HepG2 (cell line): ENCODE measurements around the gene PTEN. TPM values are rescaled to one million over a fixed set of nuclear protein-coding genes. Genes with fewer than 3 reads are reported as not detected.

Experiments used
- ATAC-seq: fragments of 200-7000 bp; cut with Tn5 transposase; 3 replicates; pipeline ENCODE4 v1.9.1; 2020; ENCODE audit warnings: mild to moderate bottlenecking, moderate library complexity
- BruUV-seq: library from RNA; stranded (reverse); fragments of 400-500 nt; replicated peaks from 2 replicates; lab custom pipeline; 2021; lab: Mats Ljungman, UMichigan
- CTCF ChIA-PET: fragments of 300-600 bp; formaldehyde crosslinking; extraction: SDS; loops from one replicate; lab custom pipeline; 2021; ENCODE audit warnings: low total read pairs, inconsistent platforms, low intra/inter-chr PET ratio; lab: Yijun Ruan, JAX
- POLR2A ChIA-PET: fragments of 350-600 bp; sonication (Branson Sonifier 250); formaldehyde crosslinking; loops from one replicate; lab custom pipeline; 2020; ENCODE audit warnings: antibody characterized with exemption, inconsistent platforms; lab: Yijun Ruan, JAX
- DNase-seq: peaks from one replicate; pipeline ENCODE4 v3.0.0-alpha.2; 2015; ENCODE audit warnings: low spot score
- FAIRE-seq: peaks from 3 replicates; lab custom pipeline; 2011; peaks lifted over from hg19 to GRCh38; lab: Jason Lieb, UNC
- H2AFZ ChIP-seq: one replicate; pipeline ENCODE4 v1.6.1; 2011; ENCODE audit warnings: low read length, inconsistent platforms
- H3K27ac ChIP-seq: fragments of 300-600 bp; 3 replicates; pipeline ENCODE4 v1.8.0; 2011; ENCODE audit warnings: mixed run types, mild to moderate bottlenecking, mixed read lengths, low read length, inconsistent platforms; ENCODE audit not compliant: insufficient read depth; ENCODE audit errors: extremely low read length
- H3K27me3 ChIP-seq, 2 experiments: fragments of 200-600 bp in 1 of 2; 2 replicates in 1 of 2; 3 replicates in 1 of 2; pipeline versions ENCODE4 v1.6.0 to v1.8.0; 2011; ENCODE audit warnings: low read length in 2 of 2, mild to moderate bottlenecking in 2 of 2, moderate library complexity in 2 of 2, inconsistent platforms in 1 of 2; ENCODE audit not compliant: insufficient read depth in 2 of 2, control insufficient read depth in 1 of 2
- H3K36me3 ChIP-seq, 2 experiments: fragments of 200-600 bp in 1 of 2; replicated peaks in 1 of 2; 2 replicates in 1 of 2; 3 replicates in 1 of 2; pipeline versions ENCODE4 v1.5.1 to v1.8.0; 2011; ENCODE audit warnings: low read length in 2 of 2, inconsistent platforms in 1 of 2; ENCODE audit not compliant: insufficient read depth in 2 of 2, control insufficient read depth in 1 of 2
- H3K4me1 ChIP-seq: 2 replicates; pipeline ENCODE4 v1.5.1; 2012; ENCODE audit warnings: low read length, inconsistent platforms; ENCODE audit not compliant: insufficient read depth
- H3K4me2 ChIP-seq: 2 replicates; pipeline ENCODE4 v1.6.0; 2011; ENCODE audit warnings: low read depth, low read length, inconsistent platforms
- H3K4me3 ChIP-seq, 3 experiments: fragments of 200-600 bp in 1 of 3; sonication (generic), shearing (Covaris generic) in 1 of 3; replicated peaks in 1 of 3; 2 replicates each; pipeline ENCODE4 v1.5.1; 2011 to 2016; ENCODE audit warnings: low read length in 3 of 3, inconsistent platforms in 2 of 3, low read depth in 2 of 3, mild to moderate bottlenecking in 2 of 3, control low read depth in 1 of 3, mixed read lengths in 1 of 3; ENCODE audit not compliant: insufficient read depth in 1 of 3
- H3K79me2 ChIP-seq: one replicate; pipeline ENCODE4 v1.6.1; 2011; ENCODE audit warnings: low read length, inconsistent platforms; ENCODE audit not compliant: insufficient read depth
- H3K9ac ChIP-seq: 2 replicates; pipeline ENCODE4 v1.6.0; 2011; ENCODE audit warnings: mild to moderate bottlenecking, low read depth, low read length, inconsistent platforms; ENCODE audit not compliant: insufficient read depth
- H3K9me3 ChIP-seq: 2 replicates; pipeline ENCODE4 v1.5.1; 2012; ENCODE audit warnings: mild to moderate bottlenecking, low read length
- H4K20me1 ChIP-seq: 2 replicates; pipeline ENCODE4 v1.6.0; 2011; ENCODE audit warnings: inconsistent platforms, mild to moderate bottlenecking, low read length, moderate library complexity; ENCODE audit not compliant: insufficient read depth
- BCLAF1 ChIP-seq: fragments of 450-650 bp; IDR thresholded peaks from 2 replicates; pipeline ENCODE4 v1.6.1; 2017; ENCODE audit warnings: mild to moderate bottlenecking
- CEBPB ChIP-seq: IDR thresholded peaks from 2 replicates; pipeline ENCODE4 v1.6.1; 2011; ENCODE audit warnings: low read depth, low read length, improper control_type of control experiment, borderline replicate concordance
- CENPX ChIP-seq: sonication (generic); formaldehyde crosslinking; IDR thresholded peaks from 2 replicates; pipeline ENCODE4 v1.9.0; 2021; ENCODE audit warnings: mild to moderate bottlenecking, missing genetic modification reagents, moderate library complexity
- ESRRA ChIP-seq: sonication (generic); formaldehyde crosslinking; IDR thresholded peaks from 2 replicates; pipeline ENCODE4 v1.5.1; 2020; ENCODE audit warnings: mild to moderate bottlenecking, low read depth, missing genetic modification reagents
- FLYWCH1 ChIP-seq: sonication (generic); formaldehyde crosslinking; IDR thresholded peaks from 2 replicates; pipeline ENCODE4 v1.8.1; 2023; ENCODE audit warnings: mild to moderate bottlenecking, missing genetic modification reagents
- KDM5A ChIP-seq: fragments of 200-600 bp; sonication (generic); IDR thresholded peaks from 2 replicates; pipeline ENCODE4 v1.7.0; 2018; ENCODE audit warnings: antibody characterized with exemption, mild to moderate bottlenecking, low read length, borderline replicate concordance
- MXI1 ChIP-seq: IDR thresholded peaks from 3 replicates; pipeline ENCODE4 v1.6.1; 2012; ENCODE audit warnings: low read depth, low read length, inconsistent platforms, borderline replicate concordance
- NR1H2 ChIP-seq: sonication (generic); formaldehyde crosslinking; IDR thresholded peaks from 2 replicates; pipeline ENCODE4 v1.8.1; 2022; ENCODE audit warnings: low read depth, missing genetic modification reagents, borderline replicate concordance
- RFXANK ChIP-seq: IDR thresholded peaks from 2 replicates; pipeline ENCODE4 v1.6.1; 2016
- ZNF605 ChIP-seq: sonication (generic); formaldehyde crosslinking; IDR thresholded peaks from 2 replicates; pipeline ENCODE4 v1.8.0; 2022; ENCODE audit warnings: mild to moderate bottlenecking, missing genetic modification reagents
- ZNF839 ChIP-seq: sonication (generic); formaldehyde crosslinking; IDR thresholded peaks from 2 replicates; pipeline ENCODE4 v1.4.0; 2020; ENCODE audit warnings: missing genetic modification reagents, mild to moderate bottlenecking, borderline replicate concordance
- in situ Hi-C: cut with HindIII; loops from 2 replicates; pipeline ENCODE4 v1.10.0; 2017; ENCODE audit warnings: low pct_unique_long_range_greater_than_20kb; ENCODE audit not compliant: extremely low pct_ligation_motif_present
- intact Hi-C: fragments of 100-400 bp; cut with micrococcal nuclease; formaldehyde crosslinking; loops from one replicate; pipeline ENCODE4 v1.10.0; 2022; ENCODE audit not compliant: unreplicated experiment
- polyA plus RNA-seq, 8 experiments: library from polyadenylated mRNA; depleted of rRNA in 3 of 8; stranded (reverse) in 7 of 8; unstranded in 1 of 8; fragments of >200 nt; fragmentation: Illumina TruSeq in 4 of 8; extraction: Trizol in 4 of 8; gene quantifications; 2 replicates each; pipeline versions ENCODE4 v1.2.1 to v1.2.3, GENCODE V29; 2011 to 2016; ENCODE audit warnings: low read depth in 4 of 8, missing spikeins in 1 of 8, mixed read lengths in 1 of 8; ENCODE audit not compliant: insufficient read depth in 1 of 8
- total RNA-seq, 5 experiments: library from RNA; depleted of rRNA; stranded (reverse); fragments of >200 nt; fragmentation: Illumina TruSeq; extraction: Trizol; gene quantifications; 2 replicates each; pipeline ENCODE4 v1.2.3, GENCODE V29; 2016; ENCODE audit warnings: low read depth in 1 of 5
- TF ChIP-seq, protein P1 (sequence below): sonication (generic); formaldehyde crosslinking; IDR thresholded peaks from 2 replicates; pipeline ENCODE4 v1.8.0; 2022; ENCODE audit warnings: missing genetic modification reagents, mild to moderate bottlenecking, borderline replicate concordance

The PTEN gene
- total and polyA plus RNA-seq, 2 of the 13 experiments (the other 11 are each of a cell fraction or from before 2014, with no cell fraction given): 30.3 to 61.3 TPM

- no peaks in the 10 kb centered on the region for H3K79me2 ChIP-seq
- in situ Hi-C loops (no loop called here), intact Hi-C loops (no loop called here)
- H3K27ac ChIP-seq: no peak overlapping the region
- no peak for DNase-seq
- H2AFZ ChIP-seq: no peak overlapping the region
- CTCF ChIA-PET: no interaction called here
- no peak for FAIRE-seq
- H3K36me3 ChIP-seq: no peaks in the 10 kb centered on the region
- ATAC-seq: no peak
- H3K9me3 ChIP-seq: no peaks in the 10 kb centered on the region
- BruUV-seq: no TSS peak
- TF ChIP-seq ESRRA (CRISPR knock-in tag): no peak
- no peak for TF ChIP-seq NR1H2 (CRISPR knock-in tag)
- no peak for TF ChIP-seq ZNF839 (CRISPR knock-in tag)
- TF ChIP-seq RFXANK (CRISPR knock-in tag): no peak
- no peak for TF ChIP-seq BCLAF1
- no peak for TF ChIP-seq ZNF605
- TF ChIP-seq, protein P1, sequence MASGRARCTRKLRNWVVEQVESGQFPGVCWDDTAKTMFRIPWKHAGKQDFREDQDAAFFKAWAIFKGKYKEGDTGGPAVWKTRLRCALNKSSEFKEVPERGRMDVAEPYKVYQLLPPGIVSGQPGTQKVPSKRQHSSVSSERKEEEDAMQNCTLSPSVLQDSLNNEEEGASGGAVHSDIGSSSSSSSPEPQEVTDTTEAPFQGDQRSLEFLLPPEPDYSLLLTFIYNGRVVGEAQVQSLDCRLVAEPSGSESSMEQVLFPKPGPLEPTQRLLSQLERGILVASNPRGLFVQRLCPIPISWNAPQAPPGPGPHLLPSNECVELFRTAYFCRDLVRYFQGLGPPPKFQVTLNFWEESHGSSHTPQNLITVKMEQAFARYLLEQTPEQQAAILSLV (CRISPR knock-in tag): no peak
- TF ChIP-seq KDM5A: no peak
- no peak for TF ChIP-seq FLYWCH1
- no peak for TF ChIP-seq MXI1
- no peak for TF ChIP-seq CEBPB
- no peak for TF ChIP-seq CENPX
- H3K27me3 ChIP-seq: no peaks in the 10 kb centered on the region
- peaks cover 12% of the 10 kb centered on the region for H3K4me1 ChIP-seq
- POLR2A ChIA-PET: no interaction called here
- H3K4me2 ChIP-seq: no peak overlapping the region
- H3K9ac ChIP-seq: no peak overlapping the region
- no peak overlapping the region for H3K4me3 ChIP-seq
- no peaks in the 10 kb centered on the region for H4K20me1 ChIP-seq
Observed at GRCh38 chr10:87849001-87849400, 14.4 kb upstream of the PTEN start.
